Neural crest cell (in vitro differentiated cells): ENCODE results near the gene XAF1. TPM values are rescaled to one million over a fixed set of nuclear protein-coding genes. Genes with fewer than 3 reads are reported as not detected.

ENCODE experiments used
- DNase-seq: peaks from one replicate; pipeline ENCODE4 v3.0.0; 2021; ENCODE audit warnings: low read depth, mixed read lengths, low spot score
- H3K27ac Mint-ChIP-seq: one replicate; pipeline ENCODE4 v1.8.0; 2021; ENCODE audit warnings: mild to moderate bottlenecking, mixed read lengths; ENCODE audit not compliant: unreplicated experiment
- H3K27me3 Mint-ChIP-seq: 2 replicates; pipeline ENCODE4 v1.8.0; 2021; ENCODE audit warnings: low read depth, mild to moderate bottlenecking, mixed read lengths
- H3K36me3 Mint-ChIP-seq: 2 replicates; pipeline ENCODE4 v1.8.0; 2021; ENCODE audit warnings: low read depth, mild to moderate bottlenecking, mixed read lengths
- H3K4me1 Mint-ChIP-seq: 2 replicates; pipeline ENCODE4 v1.8.0; 2021; ENCODE audit warnings: mixed read lengths
- H3K4me3 Mint-ChIP-seq: one replicate; pipeline ENCODE4 v1.8.0; 2021; ENCODE audit warnings: mild to moderate bottlenecking, mixed read lengths
- H3K9me3 Mint-ChIP-seq: 2 replicates; pipeline ENCODE4 v1.8.0; 2021; ENCODE audit warnings: mixed read lengths
- CTCF ChIP-seq: fragments of 200-600 bp; sonication (generic); conservative IDR thresholded peaks from 2 replicates; pipeline ENCODE4 v1.5.0; 2021; ENCODE audit warnings: antibody characterized with exemption, mild to moderate bottlenecking
- total RNA-seq: library from RNA; stranded (reverse); gene quantifications from 2 replicates; pipeline ENCODE4 v1.2.1, GENCODE V29; 2021

XAF1 gene
- total RNA-seq, 1 donor from 2014 or later = not detected

GRCh38 chr17:6713918-6714271 lies 42.0 kb upstream of the XAF1 start:
- Mint-ChIP-seq H3K4me1 (peaks cover 19% of the 10 kb centered on the region), H3K9me3 (peaks cover 10% of the 10 kb centered on the region), H3K4me3 (peak overlapping the region; percentile 83), H3K27me3 (peaks cover 74% of the 10 kb centered on the region), H3K27ac (no peak overlapping the region), H3K36me3 (no peaks in the 10 kb centered on the region)
- no peak for DNase-seq
- TF ChIP-seq CTCF = no peak

DNA sequence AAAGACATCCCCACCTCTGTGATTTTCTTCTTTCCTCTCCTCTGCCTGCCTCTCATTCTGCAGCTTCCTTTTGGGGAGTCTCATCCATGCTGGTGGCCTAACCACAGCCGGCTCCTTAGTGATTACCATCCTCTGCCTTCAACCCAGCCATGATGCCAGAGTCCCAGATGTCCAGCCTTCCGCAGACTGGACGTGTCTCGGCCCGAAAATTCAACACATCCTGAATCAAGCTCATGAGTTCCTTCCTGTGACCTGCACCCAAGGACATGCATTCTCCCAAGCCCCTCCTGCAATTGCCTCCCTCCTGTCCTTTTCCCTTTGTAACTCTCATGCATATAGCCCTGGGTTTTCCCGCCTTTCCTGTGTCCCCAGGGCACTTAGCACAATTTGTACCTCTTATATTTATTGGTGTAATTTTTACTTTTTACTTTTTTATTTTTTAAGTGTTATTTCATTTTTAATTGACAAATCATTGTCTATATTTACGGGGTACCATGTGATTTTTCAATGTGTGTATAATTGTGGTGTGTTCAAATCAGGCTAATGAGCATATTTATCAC lies 41.5 kb upstream of the XAF1 start:
- Mint-ChIP-seq H3K27me3 (peaks cover 78% of the 10 kb centered on the region), H3K27ac (no peak overlapping the region)

DNA sequence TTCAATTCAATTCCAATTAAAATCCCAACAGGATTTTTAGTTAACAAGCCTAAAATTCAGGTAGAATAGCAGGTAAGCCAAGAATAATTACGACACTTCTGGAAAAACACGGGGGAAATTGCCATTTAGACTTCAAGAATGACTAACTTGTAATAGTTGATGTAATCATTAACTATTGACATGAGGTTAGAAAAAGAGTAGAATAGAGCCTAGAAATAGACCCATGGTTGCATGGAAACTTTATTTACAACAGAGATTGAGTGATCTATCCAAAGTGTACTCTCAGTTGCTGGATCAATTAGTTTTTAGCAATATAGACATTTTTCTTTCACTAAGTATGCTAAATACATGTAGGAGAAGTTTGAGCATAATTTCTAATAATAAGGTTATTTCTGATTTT lies 39.1 kb upstream of the XAF1 start:
- no peak for TF ChIP-seq CTCF
- Mint-ChIP-seq H3K27me3 (peaks cover 81% of the 10 kb centered on the region), H3K36me3 (no peaks in the 10 kb centered on the region), H3K4me1 (peaks cover 14% of the 10 kb centered on the region), H3K4me3 (no peak overlapping the region), H3K27ac (no peak overlapping the region), H3K9me3 (peaks cover 10% of the 10 kb centered on the region)
- DNase-seq = no peak

More for the DNA sequence above, 41.5 kb upstream of the XAF1 start:
- peak overlapping the region; percentile 83 for H3K4me3 Mint-ChIP-seq
- H3K36me3 Mint-ChIP-seq = no peaks in the 10 kb centered on the region
- no peak for DNase-seq
- H3K9me3 Mint-ChIP-seq = peaks cover 10% of the 10 kb centered on the region
- no peak for TF ChIP-seq CTCF
- H3K4me1 Mint-ChIP-seq = peaks cover 19% of the 10 kb centered on the region

DNA sequence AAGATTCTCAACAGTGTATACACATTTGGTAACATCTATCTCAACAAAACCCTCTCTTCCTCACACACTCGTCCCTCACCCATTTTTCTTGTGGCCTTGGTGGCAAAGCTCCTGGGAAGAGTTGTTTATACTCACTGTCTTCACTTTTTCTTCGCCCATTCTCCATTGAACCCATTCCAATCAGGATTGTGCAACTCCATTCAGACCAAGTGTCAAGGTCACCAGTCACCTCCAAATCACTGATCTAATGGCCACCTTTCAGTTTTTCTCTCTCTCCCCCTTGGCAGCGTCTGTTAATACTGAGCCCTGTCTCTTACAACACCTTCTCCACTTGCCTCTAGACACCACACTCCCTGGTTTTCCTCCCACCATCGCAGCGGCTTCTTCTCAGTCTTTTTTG lies 34.1 kb upstream of the XAF1 start:
- Mint-ChIP-seq H3K36me3 (no peaks in the 10 kb centered on the region), H3K9me3 (peaks cover 6% of the 10 kb centered on the region), H3K27ac (no peak overlapping the region), H3K4me1 (no peaks in the 10 kb centered on the region), H3K27me3 (peaks cover 72% of the 10 kb centered on the region), H3K4me3 (no peak overlapping the region)
- DNase-seq = no peak
- TF ChIP-seq CTCF = no peak

DNA sequence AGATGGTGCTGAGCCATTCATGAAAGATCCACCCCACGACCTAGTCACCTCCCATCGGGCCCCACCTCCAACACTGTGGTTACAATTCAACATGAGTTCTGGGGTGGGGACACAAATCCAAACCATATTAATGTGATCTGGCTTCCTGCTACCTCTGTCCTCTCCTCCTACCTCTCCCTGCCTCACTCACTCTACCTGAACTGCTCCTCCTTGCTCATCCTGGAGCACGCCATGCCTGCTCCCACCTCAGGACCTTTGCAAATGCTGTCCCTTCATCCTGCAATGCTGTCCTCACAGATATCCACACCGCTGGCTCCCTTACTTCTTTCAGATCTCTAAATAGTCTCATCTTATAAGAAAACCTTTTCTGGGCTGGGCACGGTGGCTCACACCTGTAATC lies 31.8 kb upstream of the XAF1 start:
- Mint-ChIP-seq H3K27ac (no peak overlapping the region), H3K27me3 (peaks cover 66% of the 10 kb centered on the region), H3K4me3 (no peak overlapping the region), H3K9me3 (peaks cover 3% of the 10 kb centered on the region), H3K4me1 (no peaks in the 10 kb centered on the region), H3K36me3 (no peaks in the 10 kb centered on the region)
- no peak for DNase-seq
- TF ChIP-seq CTCF = no peak
